H1 (cell line): ENCODE results near the gene TRDMT1. TPM values are rescaled to one million over a fixed set of nuclear protein-coding genes. Genes with fewer than 3 reads are reported as not detected.

Source experiments
- CTCF ChIA-PET: fragments of 300-600 bp; sonication (Branson Sonifier 250); formaldehyde crosslinking; loops from one replicate; lab custom pipeline; 2021; ENCODE audit not compliant: partially characterized antibody; lab: Charles Lee
- POLR2A ChIA-PET: fragments of 300-600 bp; sonication (Branson Sonifier 250); formaldehyde crosslinking; loops from one replicate; lab custom pipeline; 2021; ENCODE audit warnings: inconsistent platforms; ENCODE audit not compliant: partially characterized antibody; lab: Charles Lee
- DNase-seq, 2 experiments: peaks; one replicate each; pipeline versions ENCODE4 v3.0.0 to v3.0.0-alpha.2; 2010 to 2022; ENCODE audit warnings: low spot score in 2 of 2, low read depth in 1 of 2, mixed read lengths in 1 of 2
- FAIRE-seq: peaks from 2 replicates; lab custom pipeline; 2011; peaks lifted over from hg19 to GRCh38; lab: Jason Lieb, UNC
- H2AFZ ChIP-seq: 2 replicates; pipeline ENCODE4 v1.8.1; 2012; ENCODE audit warnings: low read length, inconsistent platforms
- H2AK5ac ChIP-seq: 2 replicates; pipeline ENCODE4 v1.6.1; 2013; ENCODE audit warnings: low read depth, low read length
- H2BK120ac ChIP-seq: replicated peaks from 2 replicates; pipeline ENCODE3; 2013; ENCODE audit warnings: low read depth, low read length, inconsistent platforms
- H2BK12ac ChIP-seq: 2 replicates; pipeline ENCODE4 v1.6.1; 2013; ENCODE audit warnings: low read depth, low read length
- H2BK15ac ChIP-seq: 2 replicates; pipeline ENCODE4 v1.6.1; 2013; ENCODE audit warnings: low read length
- H2BK20ac ChIP-seq: 2 replicates; pipeline ENCODE4 v1.6.1; 2013; ENCODE audit warnings: low read length
- H2BK5ac ChIP-seq: 2 replicates; pipeline ENCODE4 v1.6.1; 2013; ENCODE audit warnings: low read depth, low read length
- H3K14ac ChIP-seq: 2 replicates; pipeline ENCODE4 v1.6.1; 2013; ENCODE audit warnings: inconsistent platforms; ENCODE audit not compliant: insufficient read length
- H3K18ac ChIP-seq: 2 replicates; pipeline ENCODE4 v1.6.1; 2013; ENCODE audit warnings: low read length; ENCODE audit errors: extremely low read depth
- H3K23ac ChIP-seq: 2 replicates; pipeline ENCODE4 v1.6.1; 2013; ENCODE audit warnings: inconsistent platforms; ENCODE audit not compliant: insufficient read length
- H3K23me2 ChIP-seq: 2 replicates; pipeline ENCODE4 v1.6.1; 2013; ENCODE audit warnings: low read depth, low read length
- H3K27ac ChIP-seq: 2 replicates; pipeline ENCODE4 v1.6.1; 2011; ENCODE audit warnings: low read depth, low read length, inconsistent platforms
- H3K27me3 ChIP-seq, 4 experiments: replicated peaks in 1 of 4; 1 replicate in 1 of 4; 2 replicates in 3 of 4; pipeline versions ENCODE4 v1.6.1 to v1.8.1; 2011 to 2013; ENCODE audit warnings: low read length in 3 of 4, mild to moderate bottlenecking in 3 of 4, inconsistent platforms in 2 of 4, mixed read lengths in 2 of 4, moderate library complexity in 1 of 4; ENCODE audit not compliant: control insufficient read depth in 3 of 4, insufficient read depth in 3 of 4; ENCODE audit errors: extremely low read depth in 1 of 4
- H3K36me3 ChIP-seq, 4 experiments: 2 replicates each; pipeline versions ENCODE4 v1.6.1 to v1.8.1; 2011 to 2013; ENCODE audit warnings: mild to moderate bottlenecking in 4 of 4, low read length in 3 of 4, moderate library complexity in 2 of 4, control low read depth in 1 of 4, inconsistent platforms in 1 of 4; ENCODE audit not compliant: insufficient read depth in 4 of 4, control insufficient read depth in 2 of 4
- H3K4ac ChIP-seq: replicated peaks from 2 replicates; pipeline ENCODE3; 2013; ENCODE audit warnings: low read length, low read depth, mixed read lengths, inconsistent platforms; ENCODE audit not compliant: insufficient read length
- H3K4me1 ChIP-seq, 4 experiments: replicated peaks in 1 of 4; 1 replicate in 1 of 4; 2 replicates in 3 of 4; pipeline versions ENCODE4 v1.6.1 to v1.8.1; 2011 to 2013; ENCODE audit warnings: low read length in 3 of 4, inconsistent platforms in 2 of 4, mixed read lengths in 1 of 4; ENCODE audit not compliant: insufficient read depth in 4 of 4, control insufficient read depth in 3 of 4
- H3K4me2 ChIP-seq, 2 experiments: 2 replicates each; pipeline versions ENCODE4 v1.6.1 to v1.8.1; 2011 to 2013; ENCODE audit warnings: low read depth in 2 of 2, low read length in 2 of 2, control low read depth in 1 of 2, inconsistent platforms in 1 of 2, mild to moderate bottlenecking in 1 of 2; ENCODE audit not compliant: insufficient read depth in 1 of 2
- H3K4me3 ChIP-seq, 4 experiments: fragments of 200-600, 300-600 bp in 1 of 4; sonication (generic), shearing (Covaris generic), sonication (Bioruptor Twin) in 1 of 4; 2 replicates each; pipeline versions ENCODE4 v1.5.1 to v1.8.1; 2011 to 2016; ENCODE audit warnings: low read length in 4 of 4, low read depth in 3 of 4, control low read depth in 2 of 4, inconsistent platforms in 2 of 4, mild to moderate bottlenecking in 2 of 4, mixed read lengths in 1 of 4, moderate library complexity in 1 of 4; ENCODE audit not compliant: insufficient read depth in 2 of 4; ENCODE audit errors: extremely low read depth in 1 of 4
- H3K56ac ChIP-seq: replicated peaks from 2 replicates; pipeline ENCODE3; 2013; ENCODE audit warnings: low read depth, mild to moderate bottlenecking, mixed read lengths, low read length, inconsistent platforms; ENCODE audit not compliant: insufficient read length
- H3K79me1 ChIP-seq: 2 replicates; pipeline ENCODE4 v1.6.1; 2013; ENCODE audit warnings: low read depth, low read length, control low read depth
- H3K79me2 ChIP-seq, 2 experiments: 2 replicates each; pipeline versions ENCODE4 v1.6.1 to v1.8.1; 2012 to 2013; ENCODE audit warnings: low read length in 2 of 2, mild to moderate bottlenecking in 2 of 2, inconsistent platforms in 1 of 2; ENCODE audit not compliant: insufficient read depth in 2 of 2, control insufficient read depth in 1 of 2
- H3K9ac ChIP-seq, 4 experiments: replicated peaks in 1 of 4; 1 replicate in 1 of 4; 2 replicates in 3 of 4; pipeline versions ENCODE4 v1.6.1 to v1.8.1; 2011 to 2013; ENCODE audit warnings: low read depth in 3 of 4, low read length in 3 of 4, control low read depth in 2 of 4, mild to moderate bottlenecking in 2 of 4, moderate library complexity in 2 of 4, inconsistent platforms in 1 of 4; ENCODE audit errors: extremely low read depth in 1 of 4
- H3K9me3 ChIP-seq, 2 experiments: 2 replicates each; pipeline versions ENCODE4 v1.6.1 to v1.8.1; 2012 to 2013; ENCODE audit warnings: mild to moderate bottlenecking in 2 of 2, moderate library complexity in 2 of 2, control low read depth in 1 of 2, inconsistent platforms in 1 of 2, low read depth in 1 of 2, low read length in 1 of 2, mixed read lengths in 1 of 2; ENCODE audit not compliant: insufficient read depth in 2 of 2
- H4K20me1 ChIP-seq, 2 experiments: replicated peaks in 1 of 2; 2 replicates each; pipeline versions ENCODE3 to v1.8.1; 2011 to 2013; ENCODE audit warnings: inconsistent platforms in 2 of 2, low read length in 2 of 2, mild to moderate bottlenecking in 1 of 2; ENCODE audit not compliant: insufficient read depth in 2 of 2, control insufficient read depth in 1 of 2
- H4K5ac ChIP-seq: 2 replicates; pipeline ENCODE4 v1.6.1; 2013; ENCODE audit warnings: low read length, low read depth, mixed read lengths, inconsistent platforms; ENCODE audit not compliant: insufficient read length
- H4K8ac ChIP-seq: 2 replicates; pipeline ENCODE4 v1.8.0; 2013; ENCODE audit warnings: mild to moderate bottlenecking, moderate library complexity, low read length, inconsistent platforms; ENCODE audit not compliant: insufficient read depth; ENCODE audit errors: extremely low read depth
- H4K91ac ChIP-seq: replicated peaks from 2 replicates; pipeline ENCODE3; 2013; ENCODE audit warnings: low read length, mixed read lengths, inconsistent platforms; ENCODE audit not compliant: insufficient read length
- ATF2 ChIP-seq: IDR thresholded peaks from 2 replicates; pipeline ENCODE4 v1.6.1; 2012; ENCODE audit warnings: low read length, inconsistent platforms
- CBX5 ChIP-seq: fragments of 300-800, 300-1000 bp; sonication (generic); IDR thresholded peaks from 2 replicates; pipeline ENCODE4 v1.7.1; 2016; ENCODE audit warnings: antibody characterized with exemption, low read length, low read depth
- CEBPB ChIP-seq: IDR thresholded peaks from 2 replicates; pipeline ENCODE4 v1.6.1; 2012; ENCODE audit warnings: low read depth, low read length
- CTCF ChIP-seq, 3 experiments: IDR thresholded peaks; 1 replicate in 2 of 3; 2 replicates in 1 of 3; pipeline versions ENCODE4 v1.5.1 to v1.6.1; 2011; ENCODE audit warnings: low read length in 3 of 3, mild to moderate bottlenecking in 3 of 3, inconsistent platforms in 2 of 3, low read depth in 1 of 3, moderate library complexity in 1 of 3; ENCODE audit not compliant: insufficient read depth in 1 of 3; ENCODE audit errors: control extremely low read depth in 1 of 3
- GTF2F1 ChIP-seq: IDR thresholded peaks from 2 replicates; pipeline ENCODE4 v1.6.1; 2012; ENCODE audit warnings: low read depth, low read length, improper control_type of control experiment, borderline replicate concordance
- POLR2A ChIP-seq, 2 experiments: IDR thresholded peaks; 1 replicate in 1 of 2; 2 replicates in 1 of 2; pipeline ENCODE4 v1.6.1; 2011; ENCODE audit warnings: low read depth in 2 of 2, low read length in 2 of 2, mild to moderate bottlenecking in 2 of 2; ENCODE audit errors: control extremely low read depth in 1 of 2
- SP4 ChIP-seq: IDR thresholded peaks from 2 replicates; pipeline ENCODE4 v1.6.1; 2012; ENCODE audit warnings: low read length, inconsistent platforms
- TAF7 ChIP-seq: optimal IDR thresholded peaks from 2 replicates; pipeline ENCODE3; 2011; ENCODE audit warnings: low read depth, mild to moderate bottlenecking, inconsistent platforms, low read length, moderate library complexity, borderline replicate concordance
- WGBS, 2 experiments: shearing (Covaris generic) in 1 of 2; methylation state at CpG; one replicate each; pipeline versions ENCODE4 v1.1.6 to v1.1.7; 2013 to 2015; ENCODE audit warnings: low lambda C conversion rate in 2 of 2, mixed read lengths in 2 of 2, inconsistent platforms in 1 of 2, low coverage in 1 of 2, missing lambda C conversion rate in 1 of 2; ENCODE audit not compliant: insufficient replicate concordance in 2 of 2, insufficient coverage in 1 of 2, insufficient read length in 1 of 2; ENCODE audit errors: extremely low coverage in 1 of 2, missing lambda C conversion rate in 1 of 2; 5-methylcytosine and 5-hydroxymethylcytosine counted together
- polyA plus RNA-seq, 7 experiments: library from polyadenylated mRNA; depleted of rRNA in 3 of 7; stranded (reverse) in 5 of 7; unstranded in 2 of 7; fragments of >200 nt in 5 of 7; fragments of 200-250 nt in 2 of 7; gene quantifications; 1 replicate in 5 of 7; 2 replicates in 1 of 7; 4 replicates in 1 of 7; pipeline versions ENCODE4 v1.2.1 to v1.2.3, GENCODE V29; 2011 to 2013; ENCODE audit warnings: missing spikeins in 2 of 7, mixed read lengths in 2 of 7
- total RNA-seq: library from RNA; stranded (reverse); fragmentation: NEBNext Ultra II Directional; extraction: Animal tissue kit (Norgen Biotek cat#: 25700); gene quantifications from 2 replicates; pipeline ENCODE4 v1.2.1, GENCODE V29; 2021

TRDMT1 gene
- total and polyA plus RNA-seq, 2 of the 8 experiments (the other 6 are each of a cell fraction or from before 2014, with no cell fraction given) = 7.4 to 21.4 TPM

GRCh38 chr10:17171141-17171641 lies 30.3 kb downstream of the TRDMT1 start:
- no peak for TF ChIP-seq SP4
- TF ChIP-seq CEBPB = no peak
- no peak for TF ChIP-seq CBX5
- TF ChIP-seq CTCF (IDR thresholded peaks at IDR 0.05; ENCODE audit: control extremely low read depth in 1 of 3, insufficient read depth in 1 of 3, low read depth in 1 of 3, low read length in 3 of 3) = no peak
- no peak for TF ChIP-seq POLR2A (IDR thresholded peaks at IDR 0.05; ENCODE audit: control extremely low read depth in 1 of 2, low read depth in 2 of 2, low read length in 2 of 2)
- no peak for TF ChIP-seq ATF2
- TF ChIP-seq GTF2F1 = no peak
- TF ChIP-seq TAF7 = no peak
- Histone ChIP-seq H3K36me3 (peaks cover 0 to 5% (median 0%) of the 10 kb centered on the region in 4 experiments; a peak in 2 of 8 replicates), H2BK12ac (no peak overlapping the region), H3K9ac (no peak overlapping the region), H4K91ac (no peak overlapping the region), H2BK5ac (no peak overlapping the region; the same call in 1 of the 2 replicates), H2BK20ac (no peak overlapping the region), H2BK120ac (no peak overlapping the region), H3K4ac (no peak overlapping the region), H3K79me2 (no peaks in the 10 kb centered on the region), H3K4me1 (peaks cover 0 to 4% (median 0%) of the 10 kb centered on the region in 4 experiments; a peak in 1 of 7 replicates), H3K27ac (peak overlapping the region; percentile 30; the same call in 1 of the 2 replicates), H4K5ac (no peak overlapping the region), H3K79me1 (no peaks in the 10 kb centered on the region), H3K14ac (no peak overlapping the region), H3K23me2 (no peaks in the 10 kb centered on the region), H3K56ac (no peak overlapping the region), H3K18ac (no peak overlapping the region), H2AFZ (no peak overlapping the region), H3K27me3 (no peaks in the 10 kb centered on the region), H4K20me1 (no peaks in the 10 kb centered on the region), H2BK15ac (no peak overlapping the region), H3K9me3 (no peaks in the 10 kb centered on the region), H3K23ac (no peak overlapping the region), H3K4me3 (no peak overlapping the region), H3K4me2 (no peak overlapping the region), H2AK5ac (no peak overlapping the region), H4K8ac (no peak overlapping the region)
- DNase-seq = no peak
- ChIA-PET CTCF (interaction anchor here (0.8 to 1.3 kb wide), 3 partner anchors 12 to 89 kb away, joined by 4 to 5 read pairs (median 4); no protein-coding TSS in a partner anchor), POLR2A (no interaction called here)
- 88% methylated on average over 4 of the region's 4 CpGs; no CpG with 5 or more reads in 1 of the 2 experiments for WGBS, 2 experiments
- no peak for FAIRE-seq
